NCI-H748 (cell line): ENCODE data around the gene ARFGAP3.
"Not testable (repeated sequence)": the region's sequence is repeated elsewhere in the genome, so short reads cannot be mapped to it uniquely, and the experiment has no call there.

ENCODE experiments used
- DNase-seq: peaks from one replicate; lab custom pipeline; 2025; ENCODE audit not compliant: unreplicated experiment; lab: John Stamatoyannopoulos, UW

ARFGAP3 gene

GRCh38 chr22:42799061-42799460 is 58.0 kb downstream of the ARFGAP3 start:
- DNase-seq, result no peak

- DNase-seq, result no peak
Measured at GRCh38 chr22:42797011-42797410, 60.1 kb downstream of the ARFGAP3 start.

- no peak for DNase-seq
Measured at GRCh38 chr22:42796081-42796480, 61.0 kb downstream of the ARFGAP3 start.

- DNase-seq, result no peak
Measured at GRCh38 chr22:42794551-42795510, 62.2 kb downstream of the ARFGAP3 start.

GRCh38 chr22:42793848-42794405 is 63.1 kb downstream of the ARFGAP3 start:
- DNase-seq, result no peak

GRCh38 chr22:42792909-42793847 is 63.9 kb downstream of the ARFGAP3 start:
- no peak for DNase-seq

GRCh38 chr22:42792453-42792908 is 64.6 kb downstream of the ARFGAP3 start:
- no peak for DNase-seq

GRCh38 chr22:42791721-42792452 is 65.2 kb downstream of the ARFGAP3 start:
- DNase-seq, result no peak

- no peak for DNase-seq
Measured at GRCh38 chr22:42788466-42788865, 68.6 kb downstream of the ARFGAP3 start.

- no peak for DNase-seq
Measured at GRCh38 chr22:42788021-42788420, 69.1 kb downstream of the ARFGAP3 start.

GRCh38 chr22:42787357-42787736 is 69.7 kb downstream of the ARFGAP3 start:
- no peak for DNase-seq

- DNase-seq, result no peak
Measured at GRCh38 chr22:42786606-42787356, 70.3 kb downstream of the ARFGAP3 start.

GRCh38 chr22:42785706-42786499 is 71.2 kb downstream of the ARFGAP3 start:
- DNase-seq, result no peak

GRCh38 chr22:42782306-42782705 is 74.8 kb downstream of the ARFGAP3 start:
- not testable (repeated sequence) for DNase-seq

- DNase-seq, result peak; percentile 90
Measured at GRCh38 chr22:42780070-42780540, 77.0 kb downstream of the ARFGAP3 start.

- no peak for DNase-seq
Measured at GRCh38 chr22:42777126-42777525, 79.9 kb downstream of the ARFGAP3 start.

GRCh38 chr22:42773167-42773566 is 83.9 kb downstream of the ARFGAP3 start:
- peak; percentile 75 for DNase-seq

- no peak for DNase-seq
Measured at GRCh38 chr22:42772647-42773046, 84.4 kb downstream of the ARFGAP3 start.
